ENCODE results near the gene RSRP1.
A peak's percentile ranks its signal among the peaks of the same experiment; 100 is the strongest.
"Not testable (repeated sequence)": the region's sequence is repeated elsewhere in the genome, so short reads cannot be mapped to it uniquely, and the experiment has no call there.

Gene RSRP1

GRCh38 chr1:25290043-25290442, 42.8 kb upstream of the RSRP1 start:
- ATAC-seq (ENCODE audit: insufficient read depth, low read depth) = 0 out of 3 replicates have a peak, but pooled peaks have one; percentile 50
- DNase-seq; H3K27ac ChIP-seq (ENCODE audit: low read length); H3K36me3 ChIP-seq (ENCODE audit: insufficient read depth, low read length); H3K79me2 ChIP-seq (ENCODE audit: insufficient read depth, low read length); H3K9ac ChIP-seq (ENCODE audit: low read depth, low read length); H3K27me3 ChIP-seq (ENCODE audit: insufficient read depth, low read length, poor library complexity); H3K9me3 ChIP-seq (ENCODE audit: insufficient read depth, low read length, severe bottlenecking); H4K20me1 ChIP-seq (ENCODE audit: insufficient read depth, low read length); H3K4me3 ChIP-seq (ENCODE audit: low read depth in 1 of 2, low read length in 2 of 2); H3K4me1 ChIP-seq (ENCODE audit: insufficient read depth, low read length); H2AFZ ChIP-seq (ENCODE audit: low read depth, low read length); H3K4me2 ChIP-seq (ENCODE audit: insufficient read depth, low read length): not testable (repeated sequence)
- TF ChIP-seq, protein P1, sequence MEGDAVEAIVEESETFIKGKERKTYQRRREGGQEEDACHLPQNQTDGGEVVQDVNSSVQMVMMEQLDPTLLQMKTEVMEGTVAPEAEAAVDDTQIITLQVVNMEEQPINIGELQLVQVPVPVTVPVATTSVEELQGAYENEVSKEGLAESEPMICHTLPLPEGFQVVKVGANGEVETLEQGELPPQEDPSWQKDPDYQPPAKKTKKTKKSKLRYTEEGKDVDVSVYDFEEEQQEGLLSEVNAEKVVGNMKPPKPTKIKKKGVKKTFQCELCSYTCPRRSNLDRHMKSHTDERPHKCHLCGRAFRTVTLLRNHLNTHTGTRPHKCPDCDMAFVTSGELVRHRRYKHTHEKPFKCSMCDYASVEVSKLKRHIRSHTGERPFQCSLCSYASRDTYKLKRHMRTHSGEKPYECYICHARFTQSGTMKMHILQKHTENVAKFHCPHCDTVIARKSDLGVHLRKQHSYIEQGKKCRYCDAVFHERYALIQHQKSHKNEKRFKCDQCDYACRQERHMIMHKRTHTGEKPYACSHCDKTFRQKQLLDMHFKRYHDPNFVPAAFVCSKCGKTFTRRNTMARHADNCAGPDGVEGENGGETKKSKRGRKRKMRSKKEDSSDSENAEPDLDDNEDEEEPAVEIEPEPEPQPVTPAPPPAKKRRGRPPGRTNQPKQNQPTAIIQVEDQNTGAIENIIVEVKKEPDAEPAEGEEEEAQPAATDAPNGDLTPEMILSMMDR (IDR thresholded peaks at IDR 0.05; ENCODE audit: borderline replicate concordance, extremely low read depth, low read length, poor library complexity, severe bottlenecking) = peak; percentile 2

- H3K4me2 ChIP-seq (ENCODE audit: insufficient read depth, low read length); H3K27me3 ChIP-seq (ENCODE audit: insufficient read depth, low read length, poor library complexity); H3K79me2 ChIP-seq (ENCODE audit: insufficient read depth, low read length); ATAC-seq (ENCODE audit: insufficient read depth, low read depth); H3K9ac ChIP-seq (ENCODE audit: low read depth, low read length); H3K4me1 ChIP-seq (ENCODE audit: insufficient read depth, low read length); H3K36me3 ChIP-seq (ENCODE audit: insufficient read depth, low read length); DNase-seq; H4K20me1 ChIP-seq (ENCODE audit: insufficient read depth, low read length); H3K27ac ChIP-seq (ENCODE audit: low read length); H3K4me3 ChIP-seq (ENCODE audit: low read depth in 1 of 2, low read length in 2 of 2); H2AFZ ChIP-seq (ENCODE audit: low read depth, low read length); H3K9me3 ChIP-seq (ENCODE audit: insufficient read depth, low read length, severe bottlenecking): not testable (repeated sequence)
These were observed 41.4 kb upstream of the RSRP1 start for GRCh38 chr1:25288573-25289101.

DNA sequence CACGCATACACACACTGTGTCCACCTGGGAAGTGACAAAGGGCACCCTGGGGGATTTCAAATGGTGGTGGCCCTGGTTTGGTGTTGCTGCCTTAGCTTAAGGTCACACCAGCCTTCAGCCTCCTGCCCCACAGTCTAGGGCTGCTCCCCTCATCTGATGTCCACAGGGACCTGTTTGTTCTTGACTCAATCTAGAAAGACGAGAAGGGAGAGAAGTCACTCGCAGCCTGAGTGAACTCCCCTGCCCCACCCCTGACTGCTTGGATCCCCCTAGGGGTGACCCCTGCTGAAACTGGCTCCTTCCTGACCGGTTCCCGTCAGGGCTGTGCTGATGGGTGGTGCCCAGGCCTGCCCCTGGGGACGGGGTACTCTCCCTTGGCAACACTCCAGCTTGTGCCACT, 39.9 kb upstream of the RSRP1 start:
- not testable (repeated sequence) for ATAC-seq (ENCODE audit: insufficient read depth, low read depth)

GRCh38 chr1:25285862-25286261, 38.6 kb upstream of the RSRP1 start:
- H3K4me2 ChIP-seq (ENCODE audit: insufficient read depth, low read length); H3K27me3 ChIP-seq (ENCODE audit: insufficient read depth, low read length, poor library complexity); H3K27ac ChIP-seq (ENCODE audit: low read length); H3K4me3 ChIP-seq (ENCODE audit: low read depth in 1 of 2, low read length in 2 of 2); DNase-seq; H4K20me1 ChIP-seq (ENCODE audit: insufficient read depth, low read length); H3K9ac ChIP-seq (ENCODE audit: low read depth, low read length); H3K79me2 ChIP-seq (ENCODE audit: insufficient read depth, low read length); H3K36me3 ChIP-seq (ENCODE audit: insufficient read depth, low read length); ATAC-seq (ENCODE audit: insufficient read depth, low read depth); H3K4me1 ChIP-seq (ENCODE audit: insufficient read depth, low read length); H3K9me3 ChIP-seq (ENCODE audit: insufficient read depth, low read length, severe bottlenecking); H2AFZ ChIP-seq (ENCODE audit: low read depth, low read length): not testable (repeated sequence)

More for the DNA sequence above, 39.9 kb upstream of the RSRP1 start:
- not testable (repeated sequence) for H3K9ac ChIP-seq (ENCODE audit: low read depth, low read length); H3K4me2 ChIP-seq (ENCODE audit: insufficient read depth, low read length); H3K4me3 ChIP-seq (ENCODE audit: low read depth in 1 of 2, low read length in 2 of 2); H3K79me2 ChIP-seq (ENCODE audit: insufficient read depth, low read length); H3K9me3 ChIP-seq (ENCODE audit: insufficient read depth, low read length, severe bottlenecking); DNase-seq; H3K27ac ChIP-seq (ENCODE audit: low read length); H4K20me1 ChIP-seq (ENCODE audit: insufficient read depth, low read length); H3K4me1 ChIP-seq (ENCODE audit: insufficient read depth, low read length); H3K36me3 ChIP-seq (ENCODE audit: insufficient read depth, low read length); H3K27me3 ChIP-seq (ENCODE audit: insufficient read depth, low read length, poor library complexity); H2AFZ ChIP-seq (ENCODE audit: low read depth, low read length)

DNA sequence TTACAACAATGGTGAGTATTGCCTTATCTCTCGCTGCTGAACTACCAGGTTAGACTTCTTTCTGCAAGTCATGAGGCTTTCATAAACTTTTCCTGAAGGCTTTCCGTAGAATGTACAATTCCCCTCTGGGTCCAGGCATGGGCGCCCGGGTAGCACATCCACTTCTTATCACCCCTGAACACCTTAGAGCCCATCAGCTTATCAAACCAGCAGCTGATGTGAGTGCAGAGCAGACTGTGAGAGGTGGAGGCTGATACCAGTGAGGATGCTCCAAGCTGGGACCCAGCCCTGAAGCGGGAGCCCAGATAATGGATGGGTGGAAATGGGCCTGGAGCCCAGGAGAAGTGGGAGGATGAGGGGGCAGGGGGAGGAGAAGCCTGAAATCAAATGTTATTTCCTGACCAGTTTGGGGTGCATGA, 32.4 kb upstream of the RSRP1 start:
- not testable (repeated sequence) for H2AFZ ChIP-seq (ENCODE audit: low read depth, low read length); H3K4me1 ChIP-seq (ENCODE audit: insufficient read depth, low read length); H3K27ac ChIP-seq (ENCODE audit: low read length); H3K4me2 ChIP-seq (ENCODE audit: insufficient read depth, low read length); H3K9ac ChIP-seq (ENCODE audit: low read depth, low read length); H4K20me1 ChIP-seq (ENCODE audit: insufficient read depth, low read length); ATAC-seq (ENCODE audit: insufficient read depth, low read depth); H3K79me2 ChIP-seq (ENCODE audit: insufficient read depth, low read length); H3K4me3 ChIP-seq (ENCODE audit: low read depth in 1 of 2, low read length in 2 of 2); H3K27me3 ChIP-seq (ENCODE audit: insufficient read depth, low read length, poor library complexity); H3K36me3 ChIP-seq (ENCODE audit: insufficient read depth, low read length); DNase-seq; H3K9me3 ChIP-seq (ENCODE audit: insufficient read depth, low read length, severe bottlenecking)

GRCh38 chr1:25278790-25279189, 31.5 kb upstream of the RSRP1 start:
- not testable (repeated sequence) for ATAC-seq (ENCODE audit: insufficient read depth, low read depth); H2AFZ ChIP-seq (ENCODE audit: low read depth, low read length); DNase-seq; H3K27ac ChIP-seq (ENCODE audit: low read length); H3K9me3 ChIP-seq (ENCODE audit: insufficient read depth, low read length, severe bottlenecking); H3K27me3 ChIP-seq (ENCODE audit: insufficient read depth, low read length, poor library complexity); H3K4me2 ChIP-seq (ENCODE audit: insufficient read depth, low read length); H3K79me2 ChIP-seq (ENCODE audit: insufficient read depth, low read length); H3K36me3 ChIP-seq (ENCODE audit: insufficient read depth, low read length); H3K4me1 ChIP-seq (ENCODE audit: insufficient read depth, low read length); H3K9ac ChIP-seq (ENCODE audit: low read depth, low read length); H4K20me1 ChIP-seq (ENCODE audit: insufficient read depth, low read length); H3K4me3 ChIP-seq (ENCODE audit: low read depth in 1 of 2, low read length in 2 of 2)

GRCh38 chr1:25278358-25278757, 31.1 kb upstream of the RSRP1 start:
- H3K79me2 ChIP-seq (ENCODE audit: insufficient read depth, low read length); H3K9me3 ChIP-seq (ENCODE audit: insufficient read depth, low read length, severe bottlenecking); H3K4me2 ChIP-seq (ENCODE audit: insufficient read depth, low read length); H4K20me1 ChIP-seq (ENCODE audit: insufficient read depth, low read length); H3K36me3 ChIP-seq (ENCODE audit: insufficient read depth, low read length); H3K4me1 ChIP-seq (ENCODE audit: insufficient read depth, low read length); ATAC-seq (ENCODE audit: insufficient read depth, low read depth); DNase-seq; H3K4me3 ChIP-seq (ENCODE audit: low read depth in 1 of 2, low read length in 2 of 2); H3K27me3 ChIP-seq (ENCODE audit: insufficient read depth, low read length, poor library complexity); H3K27ac ChIP-seq (ENCODE audit: low read length); H2AFZ ChIP-seq (ENCODE audit: low read depth, low read length); H3K9ac ChIP-seq (ENCODE audit: low read depth, low read length): not testable (repeated sequence)

- H3K27ac ChIP-seq (ENCODE audit: low read length); DNase-seq; H3K4me2 ChIP-seq (ENCODE audit: insufficient read depth, low read length); H3K4me1 ChIP-seq (ENCODE audit: insufficient read depth, low read length); H3K36me3 ChIP-seq (ENCODE audit: insufficient read depth, low read length); H3K9me3 ChIP-seq (ENCODE audit: insufficient read depth, low read length, severe bottlenecking); ATAC-seq (ENCODE audit: insufficient read depth, low read depth); H3K79me2 ChIP-seq (ENCODE audit: insufficient read depth, low read length); H4K20me1 ChIP-seq (ENCODE audit: insufficient read depth, low read length); H3K9ac ChIP-seq (ENCODE audit: low read depth, low read length); H3K27me3 ChIP-seq (ENCODE audit: insufficient read depth, low read length, poor library complexity); H2AFZ ChIP-seq (ENCODE audit: low read depth, low read length); H3K4me3 ChIP-seq (ENCODE audit: low read depth in 1 of 2, low read length in 2 of 2): not testable (repeated sequence)
These were observed 30.0 kb upstream of the RSRP1 start for GRCh38 chr1:25277295-25277694.
